Lung (tissue), 12 donors: Measurements from ENCODE around the gene SLC8A1. TPM values are rescaled to one million over a fixed set of nuclear protein-coding genes. Genes with fewer than 3 reads are reported as not detected.

ENCODE experiments used
- ATAC-seq: fragments of 200-7000 bp; cut with Tn5 transposase; one replicate; pipeline ENCODE4 v1.9.1; 2020; ENCODE audit warnings: moderate number of reproducible peaks; ENCODE audit not compliant: insufficient read depth, low FRiP score
- DNase-seq, 3 donors: peaks; one replicate each; pipeline ENCODE4 v3.0.0-alpha.2; 2013 to 2017
- H3K27ac ChIP-seq, 2 donors: one replicate each; pipeline ENCODE4 v1.5.1; 2013; ENCODE audit warnings: mild to moderate bottlenecking in 2 of 2, moderate library complexity in 2 of 2, control low read depth in 1 of 2, inconsistent platforms in 1 of 2, low read depth in 1 of 2, low read length in 1 of 2
- H3K27me3 ChIP-seq, 3 donors: one replicate each; pipeline ENCODE4 v1.5.1; 2013; ENCODE audit warnings: low read length in 2 of 3; ENCODE audit not compliant: control insufficient read depth in 3 of 3, insufficient read depth in 3 of 3
- H3K36me3 ChIP-seq, 4 donors: one replicate each; pipeline ENCODE4 v1.5.1; 2013; ENCODE audit warnings: low read length in 4 of 4, mild to moderate bottlenecking in 1 of 4, moderate library complexity in 1 of 4; ENCODE audit not compliant: control insufficient read depth in 4 of 4, insufficient read depth in 4 of 4
- H3K4me1 ChIP-seq, 5 donors: one replicate each; pipeline ENCODE4 v1.5.1; 2013; ENCODE audit warnings: low read length in 5 of 5, mild to moderate bottlenecking in 2 of 5, moderate library complexity in 1 of 5; ENCODE audit not compliant: control insufficient read depth in 5 of 5, insufficient read depth in 5 of 5
- H3K4me3 ChIP-seq: one replicate; pipeline ENCODE4 v1.5.1; 2013; ENCODE audit warnings: mild to moderate bottlenecking, control low read depth, moderate library complexity
- H3K9ac ChIP-seq, 2 donors: one replicate each; pipeline ENCODE4 v1.5.1; 2013; ENCODE audit warnings: low read length in 2 of 2, control low read depth in 1 of 2; ENCODE audit not compliant: insufficient read depth in 1 of 2
- H3K9me3 ChIP-seq, 4 donors: one replicate each; pipeline ENCODE4 v1.5.1; 2013; ENCODE audit warnings: low read length in 3 of 4, mild to moderate bottlenecking in 1 of 4, moderate library complexity in 1 of 4; ENCODE audit not compliant: control insufficient read depth in 4 of 4, insufficient read depth in 3 of 4
- WGBS, 2 donors: extraction: QIAGEN DNeasy Blood & Tissue Kit; methylation state at CpG; one replicate each; pipeline ENCODE4 v1.1.7; 2013; 5-methylcytosine and 5-hydroxymethylcytosine counted together
- polyA plus RNA-seq, 2 donors: library from polyadenylated mRNA; stranded (reverse); fragments of 200-250 nt; gene quantifications; one replicate each; pipeline ENCODE4 v1.2.1, GENCODE V29; 2013
- total RNA-seq, 2 donors: library from RNA; depleted of rRNA in 1 of 2; stranded (reverse); fragments of >200 nt in 1 of 2; gene quantifications; one replicate each; pipeline ENCODE4 v1.2.1, GENCODE V29; 2014 to 2021
- TF ChIP-seq, protein P1 (sequence below): IDR thresholded peaks from 2 replicates; pipeline ENCODE4 v1.5.1; 2012; ENCODE audit warnings: mild to moderate bottlenecking; ENCODE audit errors: control extremely low read depth, extremely low read depth
- donor health status: control.
- donor health status: control.
- donor health status: Bipolar disorder and iron deficiency.
- donor health status: healthy.
- donor health status: DM: yes; HTN: yes; CAD: no.

SLC8A1 gene
- total and polyA plus RNA-seq, 4 donors: 1.2 to 34.7 (median 18.4) TPM

DNA sequence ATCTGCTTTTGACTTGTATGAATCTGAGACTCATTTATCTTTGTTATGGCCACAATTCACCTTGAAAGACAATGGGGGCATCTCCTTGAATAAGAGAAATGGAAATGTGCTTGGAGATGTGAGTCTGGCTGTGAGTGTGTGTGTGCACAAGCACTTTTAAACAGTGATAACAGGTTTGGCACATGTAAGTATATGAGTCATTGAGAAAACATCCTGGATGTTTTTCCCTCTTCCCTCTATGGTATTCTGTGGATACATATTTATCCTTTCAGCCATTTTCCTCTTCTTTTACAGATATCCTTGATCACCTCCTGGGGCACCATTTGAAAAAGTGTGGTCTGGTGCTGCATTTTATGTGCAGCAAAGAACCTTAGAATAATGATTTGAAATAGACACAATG, 355.5 kb downstream of the SLC8A1 start:
- no peak overlapping the region for H3K9ac ChIP-seq
- H3K36me3 ChIP-seq: no peaks in the 10 kb centered on the region
- H3K27ac ChIP-seq: no peak overlapping the region
- no peak overlapping the region for H3K4me3 ChIP-seq
- DNase-seq: no peak
- TF ChIP-seq, protein P1, sequence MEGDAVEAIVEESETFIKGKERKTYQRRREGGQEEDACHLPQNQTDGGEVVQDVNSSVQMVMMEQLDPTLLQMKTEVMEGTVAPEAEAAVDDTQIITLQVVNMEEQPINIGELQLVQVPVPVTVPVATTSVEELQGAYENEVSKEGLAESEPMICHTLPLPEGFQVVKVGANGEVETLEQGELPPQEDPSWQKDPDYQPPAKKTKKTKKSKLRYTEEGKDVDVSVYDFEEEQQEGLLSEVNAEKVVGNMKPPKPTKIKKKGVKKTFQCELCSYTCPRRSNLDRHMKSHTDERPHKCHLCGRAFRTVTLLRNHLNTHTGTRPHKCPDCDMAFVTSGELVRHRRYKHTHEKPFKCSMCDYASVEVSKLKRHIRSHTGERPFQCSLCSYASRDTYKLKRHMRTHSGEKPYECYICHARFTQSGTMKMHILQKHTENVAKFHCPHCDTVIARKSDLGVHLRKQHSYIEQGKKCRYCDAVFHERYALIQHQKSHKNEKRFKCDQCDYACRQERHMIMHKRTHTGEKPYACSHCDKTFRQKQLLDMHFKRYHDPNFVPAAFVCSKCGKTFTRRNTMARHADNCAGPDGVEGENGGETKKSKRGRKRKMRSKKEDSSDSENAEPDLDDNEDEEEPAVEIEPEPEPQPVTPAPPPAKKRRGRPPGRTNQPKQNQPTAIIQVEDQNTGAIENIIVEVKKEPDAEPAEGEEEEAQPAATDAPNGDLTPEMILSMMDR: no peak
- no peak for ATAC-seq
- no peaks in the 10 kb centered on the region for H3K9me3 ChIP-seq
- no peaks in the 10 kb centered on the region for H3K27me3 ChIP-seq
- H3K4me1 ChIP-seq: peaks cover 0 to 27% (median 16%) of the 10 kb centered on the region in 5 donors

DNA sequence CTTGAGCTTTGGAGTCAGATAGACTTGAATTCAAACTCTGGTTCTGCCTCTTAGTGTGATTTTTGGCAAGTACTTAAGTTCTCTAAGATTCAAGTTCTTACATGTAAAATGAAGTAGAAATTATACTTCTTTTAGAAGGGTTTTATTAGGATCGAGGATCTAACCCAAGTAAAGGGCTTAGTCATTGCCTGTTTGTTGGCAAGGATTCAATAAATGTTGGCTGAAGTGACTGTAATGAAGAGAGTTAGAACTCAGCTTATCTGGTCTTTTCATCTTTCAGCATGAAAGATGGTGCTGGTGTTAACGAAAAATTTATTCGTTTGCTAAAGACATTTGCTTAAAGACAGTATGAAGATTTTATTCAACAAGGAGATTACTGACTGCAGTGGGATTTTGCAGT, 356.9 kb downstream of the SLC8A1 start:
- Histone ChIP-seq H3K9me3 (no peaks in the 10 kb centered on the region), H3K27ac (peak overlapping the region in 1 of 2 donors; percentile 53), H3K27me3 (no peaks in the 10 kb centered on the region), H3K4me3 (no peak overlapping the region), H3K36me3 (no peaks in the 10 kb centered on the region), H3K9ac (no peak overlapping the region), H3K4me1 (peaks cover 0 to 27% (median 11%) of the 10 kb centered on the region in 5 donors)
- DNase-seq (peak in 2 of 3 donors; percentile 82 to 89), ATAC-seq (no peak)
- 22 to 40% methylated on average over 3 of the region's 3 CpGs for WGBS, 2 donors
- TF ChIP-seq, protein P1: no peak

DNA sequence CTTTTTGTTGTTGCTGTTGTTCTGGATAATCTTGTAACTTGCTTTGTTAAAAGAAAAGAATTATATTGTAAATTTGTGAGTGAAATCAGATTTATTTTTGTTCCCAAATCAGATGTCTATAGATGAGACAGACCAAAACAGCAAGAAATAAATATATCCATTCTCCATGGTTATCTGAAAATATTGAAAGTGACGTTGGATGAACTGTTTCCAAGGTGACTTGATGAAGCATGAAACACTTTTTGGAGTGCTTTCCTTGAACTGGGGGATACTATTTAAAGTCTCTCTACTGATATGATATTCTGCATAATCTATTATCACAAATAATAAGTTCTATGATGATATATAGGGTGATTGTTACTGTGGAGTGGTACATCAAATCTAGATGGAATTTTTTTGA, 357.4 kb downstream of the SLC8A1 start:
- 85 to 86% methylated on average over 1 of the region's 1 CpG for WGBS, 2 donors
- no peak overlapping the region for H3K27ac ChIP-seq
- DNase-seq: no peak
- no peaks in the 10 kb centered on the region for H3K9me3 ChIP-seq
- no peak overlapping the region for H3K9ac ChIP-seq
- H3K36me3 ChIP-seq: no peaks in the 10 kb centered on the region
- TF ChIP-seq, protein P1: no peak
- no peaks in the 10 kb centered on the region for H3K27me3 ChIP-seq
- no peak for ATAC-seq
- H3K4me1 ChIP-seq: peaks cover 0 to 27% (median 7%) of the 10 kb centered on the region in 5 donors
- no peak overlapping the region for H3K4me3 ChIP-seq

DNA sequence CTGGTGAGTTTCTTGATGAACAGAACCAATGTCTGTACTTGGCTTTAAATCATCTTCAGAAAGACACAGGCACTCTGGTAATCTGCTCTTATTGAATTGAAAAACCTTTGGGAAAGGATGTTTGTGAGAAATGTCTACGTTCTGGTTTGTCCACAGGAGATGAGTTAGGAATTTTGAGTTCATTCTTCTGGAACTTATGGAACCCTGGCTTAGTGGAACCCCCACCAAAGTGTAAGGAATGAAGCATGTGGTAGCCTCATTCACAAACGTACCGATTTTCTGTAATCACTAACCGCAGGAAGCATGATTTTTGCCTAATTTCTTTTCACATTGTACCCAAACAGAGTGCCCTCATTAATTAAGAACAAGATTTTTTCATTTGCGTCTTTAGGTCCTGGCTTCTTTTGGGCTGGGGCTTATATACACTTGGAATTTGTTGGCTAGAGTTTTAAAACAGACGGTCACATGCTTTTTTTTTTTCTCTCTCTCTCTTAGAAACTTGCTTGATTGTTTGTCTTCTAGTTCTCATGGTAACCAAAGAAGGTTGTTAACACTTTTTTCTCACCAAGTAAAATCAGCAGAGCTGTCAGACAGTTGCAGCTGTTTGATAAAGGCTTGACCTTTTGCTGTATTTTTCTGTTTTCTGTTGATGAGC, 358.7 kb downstream of the SLC8A1 start:
- peak in 2 of 3 donors; percentile 58 to 73 for DNase-seq
- WGBS, 2 donors: 51 to 72% methylated on average over 6 of the region's 6 CpGs
- H3K4me3 ChIP-seq: no peak overlapping the region
- no peak for ATAC-seq
- no peaks in the 10 kb centered on the region for H3K9me3 ChIP-seq
- TF ChIP-seq, protein P1: no peak
- no peaks in the 10 kb centered on the region for H3K36me3 ChIP-seq
- no peak overlapping the region for H3K9ac ChIP-seq
- peak overlapping the region in 1 of 2 donors; percentile 33 for H3K27ac ChIP-seq
- peaks cover 0 to 27% (median 7%) of the 10 kb centered on the region in 5 donors for H3K4me1 ChIP-seq
- H3K27me3 ChIP-seq: no peaks in the 10 kb centered on the region
